ENCODE data around the gene AQR.
"Not testable (repeated sequence)": the region's sequence is repeated elsewhere in the genome, so short reads cannot be mapped to it uniquely, and the experiment has no call there.

Gene AQR

GRCh38 chr15:34952481-34952880 is 17.1 kb downstream of the AQR start:
- no peaks in the 10 kb centered on the region for H3K9me3 ChIP-seq (ENCODE audit: control insufficient read depth, low read depth, low read length)
- no peak overlapping the region for H3K9ac ChIP-seq (ENCODE audit: low read length)
- peaks cover 27% of the 10 kb centered on the region for H3K36me3 ChIP-seq (ENCODE audit: control insufficient read depth, low read depth, low read length)
- H3K4me3 ChIP-seq (ENCODE audit: low read length), result no peak overlapping the region
- no peaks in the 10 kb centered on the region for H3K4me1 ChIP-seq (ENCODE audit: control insufficient read depth, low read depth, low read length)
- H3K27me3 ChIP-seq (ENCODE audit: control insufficient read depth, insufficient read depth, low read length), result no peaks in the 10 kb centered on the region
- no peak overlapping the region for H3K27ac ChIP-seq (ENCODE audit: low read length)

GRCh38 chr15:34951993-34952392 is 17.5 kb downstream of the AQR start:
- Histone ChIP-seq H3K27me3 (ENCODE audit: control insufficient read depth, insufficient read depth, low read length) (no peaks in the 10 kb centered on the region), H3K4me3 (ENCODE audit: low read length) (no peak overlapping the region), H3K36me3 (ENCODE audit: control insufficient read depth, low read depth, low read length) (peaks cover 27% of the 10 kb centered on the region), H3K9me3 (ENCODE audit: control insufficient read depth, low read depth, low read length) (no peaks in the 10 kb centered on the region), H3K4me1 (ENCODE audit: control insufficient read depth, low read depth, low read length) (no peaks in the 10 kb centered on the region), H3K27ac (ENCODE audit: low read length) (no peak overlapping the region), H3K9ac (ENCODE audit: low read length) (no peak overlapping the region)

- peaks cover 48% of the 10 kb centered on the region for H3K36me3 ChIP-seq (ENCODE audit: control insufficient read depth, low read depth, low read length)
- no peak overlapping the region for H3K27ac ChIP-seq (ENCODE audit: low read length)
- no peaks in the 10 kb centered on the region for H3K27me3 ChIP-seq (ENCODE audit: control insufficient read depth, insufficient read depth, low read length)
- H3K4me1 ChIP-seq (ENCODE audit: control insufficient read depth, low read depth, low read length), result no peaks in the 10 kb centered on the region
- H3K9me3 ChIP-seq (ENCODE audit: control insufficient read depth, low read depth, low read length), result no peaks in the 10 kb centered on the region
- H3K9ac ChIP-seq (ENCODE audit: low read length), result no peak overlapping the region
- H3K4me3 ChIP-seq (ENCODE audit: low read length), result no peak overlapping the region
These were observed 24.6 kb downstream of the AQR start for GRCh38 chr15:34944936-34945335.

GRCh38 chr15:34943711-34944110 is 25.8 kb downstream of the AQR start:
- Histone ChIP-seq H3K27me3 (ENCODE audit: control insufficient read depth, insufficient read depth, low read length) (no peaks in the 10 kb centered on the region), H3K36me3 (ENCODE audit: control insufficient read depth, low read depth, low read length) (peaks cover 58% of the 10 kb centered on the region), H3K27ac (ENCODE audit: low read length) (no peak overlapping the region), H3K4me1 (ENCODE audit: control insufficient read depth, low read depth, low read length) (no peaks in the 10 kb centered on the region), H3K4me3 (ENCODE audit: low read length) (no peak overlapping the region), H3K9me3 (ENCODE audit: control insufficient read depth, low read depth, low read length) (no peaks in the 10 kb centered on the region), H3K9ac (ENCODE audit: low read length) (no peak overlapping the region)

- H3K27ac ChIP-seq (ENCODE audit: low read length); H3K27me3 ChIP-seq (ENCODE audit: control insufficient read depth, insufficient read depth, low read length); H3K4me1 ChIP-seq (ENCODE audit: control insufficient read depth, low read depth, low read length); H3K9me3 ChIP-seq (ENCODE audit: control insufficient read depth, low read depth, low read length); H3K4me3 ChIP-seq (ENCODE audit: low read length); H3K9ac ChIP-seq (ENCODE audit: low read length): not testable (repeated sequence)
- H3K36me3 ChIP-seq (ENCODE audit: control insufficient read depth, low read depth, low read length), result peaks cover 61% of the 10 kb centered on the region
These were observed 26.3 kb downstream of the AQR start for GRCh38 chr15:34943264-34943663.

- Histone ChIP-seq H3K4me3 (ENCODE audit: low read length) (no peak overlapping the region), H3K9me3 (ENCODE audit: control insufficient read depth, low read depth, low read length) (no peaks in the 10 kb centered on the region), H3K36me3 (ENCODE audit: control insufficient read depth, low read depth, low read length) (peaks cover 62% of the 10 kb centered on the region), H3K27ac (ENCODE audit: low read length) (no peak overlapping the region), H3K27me3 (ENCODE audit: control insufficient read depth, insufficient read depth, low read length) (no peaks in the 10 kb centered on the region), H3K4me1 (ENCODE audit: control insufficient read depth, low read depth, low read length) (no peaks in the 10 kb centered on the region), H3K9ac (ENCODE audit: low read length) (no peak overlapping the region)
These were observed 27.2 kb downstream of the AQR start for GRCh38 chr15:34942363-34942762.

GRCh38 chr15:34941831-34942230 is 27.7 kb downstream of the AQR start:
- Histone ChIP-seq H3K27ac (ENCODE audit: low read length) (no peak overlapping the region), H3K9me3 (ENCODE audit: control insufficient read depth, low read depth, low read length) (no peaks in the 10 kb centered on the region), H3K4me3 (ENCODE audit: low read length) (no peak overlapping the region), H3K36me3 (ENCODE audit: control insufficient read depth, low read depth, low read length) (peaks cover 65% of the 10 kb centered on the region), H3K4me1 (ENCODE audit: control insufficient read depth, low read depth, low read length) (no peaks in the 10 kb centered on the region), H3K27me3 (ENCODE audit: control insufficient read depth, insufficient read depth, low read length) (no peaks in the 10 kb centered on the region), H3K9ac (ENCODE audit: low read length) (no peak overlapping the region)

- Histone ChIP-seq H3K36me3 (ENCODE audit: control insufficient read depth, low read depth, low read length) (peaks cover 66% of the 10 kb centered on the region), H3K9ac (ENCODE audit: low read length) (no peak overlapping the region), H3K4me1 (ENCODE audit: control insufficient read depth, low read depth, low read length) (no peaks in the 10 kb centered on the region), H3K4me3 (ENCODE audit: low read length) (no peak overlapping the region), H3K9me3 (ENCODE audit: control insufficient read depth, low read depth, low read length) (no peaks in the 10 kb centered on the region), H3K27ac (ENCODE audit: low read length) (no peak overlapping the region), H3K27me3 (ENCODE audit: control insufficient read depth, insufficient read depth, low read length) (no peaks in the 10 kb centered on the region)
These were observed 28.3 kb downstream of the AQR start for GRCh38 chr15:34941185-34941698.

GRCh38 chr15:34933432-34933975 is 36.0 kb downstream of the AQR start:
- Histone ChIP-seq H3K27me3 (ENCODE audit: control insufficient read depth, insufficient read depth, low read length) (no peaks in the 10 kb centered on the region), H3K4me1 (ENCODE audit: control insufficient read depth, low read depth, low read length) (no peaks in the 10 kb centered on the region), H3K27ac (ENCODE audit: low read length) (no peak overlapping the region), H3K36me3 (ENCODE audit: control insufficient read depth, low read depth, low read length) (peaks cover 73% of the 10 kb centered on the region), H3K9ac (ENCODE audit: low read length) (no peak overlapping the region), H3K4me3 (ENCODE audit: low read length) (no peak overlapping the region), H3K9me3 (ENCODE audit: control insufficient read depth, low read depth, low read length) (no peaks in the 10 kb centered on the region)

- H3K36me3 ChIP-seq (ENCODE audit: control insufficient read depth, low read depth, low read length), result peaks cover 65% of the 10 kb centered on the region
- not testable (repeated sequence) for H3K27ac ChIP-seq (ENCODE audit: low read length); H3K9me3 ChIP-seq (ENCODE audit: control insufficient read depth, low read depth, low read length); H3K9ac ChIP-seq (ENCODE audit: low read length); H3K4me1 ChIP-seq (ENCODE audit: control insufficient read depth, low read depth, low read length); H3K27me3 ChIP-seq (ENCODE audit: control insufficient read depth, insufficient read depth, low read length); H3K4me3 ChIP-seq (ENCODE audit: low read length)
These were observed 41.2 kb downstream of the AQR start for GRCh38 chr15:34928349-34928748.

- Histone ChIP-seq H3K36me3 (ENCODE audit: control insufficient read depth, low read depth, low read length) (peaks cover 60% of the 10 kb centered on the region), H3K9ac (ENCODE audit: low read length) (no peak overlapping the region), H3K9me3 (ENCODE audit: control insufficient read depth, low read depth, low read length) (no peaks in the 10 kb centered on the region), H3K4me3 (ENCODE audit: low read length) (no peak overlapping the region), H3K27ac (ENCODE audit: low read length) (no peak overlapping the region), H3K27me3 (ENCODE audit: control insufficient read depth, insufficient read depth, low read length) (no peaks in the 10 kb centered on the region), H3K4me1 (ENCODE audit: control insufficient read depth, low read depth, low read length) (no peaks in the 10 kb centered on the region)
These were observed 41.8 kb downstream of the AQR start for GRCh38 chr15:34927726-34928125.

GRCh38 chr15:34914317-34914716 is 55.2 kb downstream of the AQR start:
- no peaks in the 10 kb centered on the region for H3K9me3 ChIP-seq (ENCODE audit: control insufficient read depth, low read depth, low read length)
- no peak overlapping the region for H3K9ac ChIP-seq (ENCODE audit: low read length)
- H3K4me1 ChIP-seq (ENCODE audit: control insufficient read depth, low read depth, low read length), result no peaks in the 10 kb centered on the region
- no peak overlapping the region for H3K4me3 ChIP-seq (ENCODE audit: low read length)
- H3K27me3 ChIP-seq (ENCODE audit: control insufficient read depth, insufficient read depth, low read length), result no peaks in the 10 kb centered on the region
- H3K36me3 ChIP-seq (ENCODE audit: control insufficient read depth, low read depth, low read length), result peaks cover 72% of the 10 kb centered on the region
- no peak overlapping the region for H3K27ac ChIP-seq (ENCODE audit: low read length)
